HL-60 (cell line): ENCODE data around the gene C2orf72.

Source experiments
- DNase-seq, 2 experiments: peaks; one replicate each; pipeline ENCODE4 v3.0.0-alpha.2; 2010 to 2020; ENCODE audit warnings: low read depth in 1 of 2, low spot score in 1 of 2
- H3K27ac ChIP-seq: fragments of 250-450 bp; sonication (Bioruptor Pico); replicated peaks from 2 replicates; pipeline ENCODE4 v1.5.1; 2020; ENCODE audit warnings: mild to moderate bottlenecking, moderate library complexity
- H3K27me3 ChIP-seq: fragments of 250-450 bp; sonication (Bioruptor Pico); 2 replicates; pipeline ENCODE4 v1.5.1; 2021; ENCODE audit warnings: mild to moderate bottlenecking, moderate library complexity; ENCODE audit not compliant: insufficient read depth, poor library complexity, severe bottlenecking
- H3K4me3 ChIP-seq: replicated peaks from 2 replicates; pipeline ENCODE4 v1.5.1; 2011; ENCODE audit warnings: mild to moderate bottlenecking, control low read depth, low read length; ENCODE audit not compliant: insufficient read depth
- GABPA ChIP-seq: IDR thresholded peaks from 2 replicates; pipeline ENCODE4 v1.6.1; 2012; ENCODE audit warnings: low read depth
- POLR2AphosphoS5 ChIP-seq: IDR thresholded peaks from 2 replicates; pipeline ENCODE4 v1.6.1; 2012; ENCODE audit warnings: low read depth
- SPI1 ChIP-seq: IDR thresholded peaks from 2 replicates; pipeline ENCODE4 v1.6.1; 2012; ENCODE audit warnings: low read depth, mild to moderate bottlenecking, borderline replicate concordance
- TF ChIP-seq, protein P1 (sequence below): IDR thresholded peaks from one replicate; pipeline ENCODE4 v1.5.1; 2011; ENCODE audit warnings: low read length, control low read depth, inconsistent platforms; ENCODE audit not compliant: insufficient read depth
- TF ChIP-seq, protein P2 (sequence below): IDR thresholded peaks from 2 replicates; pipeline ENCODE4 v1.6.1; 2012; ENCODE audit warnings: low read depth; ENCODE audit not compliant: insufficient replicate concordance

The C2orf72 gene

DNA sequence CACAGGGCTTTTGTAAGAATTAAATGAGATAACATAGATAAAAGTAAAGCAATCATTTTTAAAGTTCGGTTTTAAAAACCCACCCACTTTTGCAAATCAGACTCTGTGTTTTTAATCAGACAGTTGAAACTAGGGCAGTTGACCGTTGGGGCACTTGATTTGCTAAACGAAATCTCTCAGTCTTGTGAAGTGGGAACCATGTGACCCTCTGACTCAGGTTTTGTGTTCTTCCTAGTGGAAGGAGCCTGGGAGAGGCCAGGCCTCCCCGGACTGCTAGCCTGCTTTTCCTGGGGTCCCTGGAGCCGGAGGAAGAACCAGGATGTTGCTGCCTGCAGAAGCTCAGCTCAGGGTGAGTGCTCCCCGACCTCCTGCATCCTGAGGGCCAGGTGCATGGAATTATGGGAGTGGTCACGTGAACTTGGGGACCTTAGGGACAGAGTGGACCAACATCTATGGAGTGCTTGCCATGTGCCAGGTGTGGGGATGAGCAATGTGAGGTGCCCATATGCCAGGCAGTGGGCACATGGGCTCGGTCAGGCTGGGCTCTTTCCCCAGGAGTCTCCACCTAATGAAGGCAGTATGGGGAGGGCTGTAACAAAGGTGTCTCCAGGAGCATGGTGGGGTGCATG, 3.9 kb downstream of the C2orf72 start:
- Histone ChIP-seq H3K4me3 (no peak overlapping the region), H3K27ac (no peak overlapping the region), H3K27me3 (peaks cover 34% of the 10 kb centered on the region)
- DNase-seq = no peak
- TF ChIP-seq, protein P1, sequence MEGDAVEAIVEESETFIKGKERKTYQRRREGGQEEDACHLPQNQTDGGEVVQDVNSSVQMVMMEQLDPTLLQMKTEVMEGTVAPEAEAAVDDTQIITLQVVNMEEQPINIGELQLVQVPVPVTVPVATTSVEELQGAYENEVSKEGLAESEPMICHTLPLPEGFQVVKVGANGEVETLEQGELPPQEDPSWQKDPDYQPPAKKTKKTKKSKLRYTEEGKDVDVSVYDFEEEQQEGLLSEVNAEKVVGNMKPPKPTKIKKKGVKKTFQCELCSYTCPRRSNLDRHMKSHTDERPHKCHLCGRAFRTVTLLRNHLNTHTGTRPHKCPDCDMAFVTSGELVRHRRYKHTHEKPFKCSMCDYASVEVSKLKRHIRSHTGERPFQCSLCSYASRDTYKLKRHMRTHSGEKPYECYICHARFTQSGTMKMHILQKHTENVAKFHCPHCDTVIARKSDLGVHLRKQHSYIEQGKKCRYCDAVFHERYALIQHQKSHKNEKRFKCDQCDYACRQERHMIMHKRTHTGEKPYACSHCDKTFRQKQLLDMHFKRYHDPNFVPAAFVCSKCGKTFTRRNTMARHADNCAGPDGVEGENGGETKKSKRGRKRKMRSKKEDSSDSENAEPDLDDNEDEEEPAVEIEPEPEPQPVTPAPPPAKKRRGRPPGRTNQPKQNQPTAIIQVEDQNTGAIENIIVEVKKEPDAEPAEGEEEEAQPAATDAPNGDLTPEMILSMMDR = no peak
- no peak for TF ChIP-seq SPI1
- TF ChIP-seq, protein P2, sequence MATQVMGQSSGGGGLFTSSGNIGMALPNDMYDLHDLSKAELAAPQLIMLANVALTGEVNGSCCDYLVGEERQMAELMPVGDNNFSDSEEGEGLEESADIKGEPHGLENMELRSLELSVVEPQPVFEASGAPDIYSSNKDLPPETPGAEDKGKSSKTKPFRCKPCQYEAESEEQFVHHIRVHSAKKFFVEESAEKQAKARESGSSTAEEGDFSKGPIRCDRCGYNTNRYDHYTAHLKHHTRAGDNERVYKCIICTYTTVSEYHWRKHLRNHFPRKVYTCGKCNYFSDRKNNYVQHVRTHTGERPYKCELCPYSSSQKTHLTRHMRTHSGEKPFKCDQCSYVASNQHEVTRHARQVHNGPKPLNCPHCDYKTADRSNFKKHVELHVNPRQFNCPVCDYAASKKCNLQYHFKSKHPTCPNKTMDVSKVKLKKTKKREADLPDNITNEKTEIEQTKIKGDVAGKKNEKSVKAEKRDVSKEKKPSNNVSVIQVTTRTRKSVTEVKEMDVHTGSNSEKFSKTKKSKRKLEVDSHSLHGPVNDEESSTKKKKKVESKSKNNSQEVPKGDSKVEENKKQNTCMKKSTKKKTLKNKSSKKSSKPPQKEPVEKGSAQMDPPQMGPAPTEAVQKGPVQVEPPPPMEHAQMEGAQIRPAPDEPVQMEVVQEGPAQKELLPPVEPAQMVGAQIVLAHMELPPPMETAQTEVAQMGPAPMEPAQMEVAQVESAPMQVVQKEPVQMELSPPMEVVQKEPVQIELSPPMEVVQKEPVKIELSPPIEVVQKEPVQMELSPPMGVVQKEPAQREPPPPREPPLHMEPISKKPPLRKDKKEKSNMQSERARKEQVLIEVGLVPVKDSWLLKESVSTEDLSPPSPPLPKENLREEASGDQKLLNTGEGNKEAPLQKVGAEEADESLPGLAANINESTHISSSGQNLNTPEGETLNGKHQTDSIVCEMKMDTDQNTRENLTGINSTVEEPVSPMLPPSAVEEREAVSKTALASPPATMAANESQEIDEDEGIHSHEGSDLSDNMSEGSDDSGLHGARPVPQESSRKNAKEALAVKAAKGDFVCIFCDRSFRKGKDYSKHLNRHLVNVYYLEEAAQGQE = no peak
- TF ChIP-seq GABPA = no peak
- TF ChIP-seq POLR2AphosphoS5 = no peak

DNA sequence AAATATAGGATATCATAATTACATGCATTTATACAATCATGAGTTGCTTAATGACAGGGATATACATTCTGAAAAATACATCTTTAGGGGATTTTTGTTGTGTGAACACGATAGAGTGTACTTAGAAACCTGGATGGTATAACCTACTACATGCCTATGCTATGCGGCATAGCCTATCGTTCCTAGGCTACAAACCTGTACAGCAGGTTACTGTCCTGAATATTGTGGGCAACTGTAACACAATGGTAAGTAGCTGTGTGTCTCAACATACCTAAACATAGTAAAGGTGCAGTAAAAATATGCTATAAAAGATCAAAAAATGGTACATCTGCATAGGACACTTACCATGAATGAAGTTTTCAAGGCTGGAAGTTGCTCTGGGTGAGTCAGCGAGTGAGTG, 6.5 kb downstream of the C2orf72 start:
- Histone ChIP-seq H3K27me3 (peaks cover 20% of the 10 kb centered on the region), H3K27ac (no peak overlapping the region), H3K4me3 (no peak overlapping the region)
- TF ChIP-seq SPI1 = no peak
- TF ChIP-seq, protein P1 = no peak
- TF ChIP-seq, protein P2 = no peak
- TF ChIP-seq GABPA = no peak
- no peak for TF ChIP-seq POLR2AphosphoS5
- DNase-seq = no peak

DNA sequence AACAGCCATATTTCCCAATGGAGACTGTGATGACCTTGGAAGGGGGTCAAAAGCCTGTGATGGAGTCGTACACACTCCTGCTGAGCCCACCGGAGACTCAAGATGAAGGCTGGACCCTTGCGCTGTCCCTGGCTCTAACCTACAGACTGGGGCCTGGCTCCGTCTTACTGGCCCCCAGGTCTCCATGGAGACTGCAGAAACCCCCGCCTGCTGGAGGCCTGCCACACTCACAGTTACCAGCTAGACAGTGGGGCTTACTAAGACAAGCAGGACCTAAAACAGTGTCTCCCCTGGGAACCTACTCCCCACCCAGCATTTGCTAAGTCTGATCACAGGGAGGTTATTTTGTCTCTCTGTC, 9.6 kb downstream of the C2orf72 start:
- no peak overlapping the region for H3K27ac ChIP-seq
- no peak for DNase-seq
- TF ChIP-seq, protein P1 = no peak
- no peak for TF ChIP-seq SPI1

DNA sequence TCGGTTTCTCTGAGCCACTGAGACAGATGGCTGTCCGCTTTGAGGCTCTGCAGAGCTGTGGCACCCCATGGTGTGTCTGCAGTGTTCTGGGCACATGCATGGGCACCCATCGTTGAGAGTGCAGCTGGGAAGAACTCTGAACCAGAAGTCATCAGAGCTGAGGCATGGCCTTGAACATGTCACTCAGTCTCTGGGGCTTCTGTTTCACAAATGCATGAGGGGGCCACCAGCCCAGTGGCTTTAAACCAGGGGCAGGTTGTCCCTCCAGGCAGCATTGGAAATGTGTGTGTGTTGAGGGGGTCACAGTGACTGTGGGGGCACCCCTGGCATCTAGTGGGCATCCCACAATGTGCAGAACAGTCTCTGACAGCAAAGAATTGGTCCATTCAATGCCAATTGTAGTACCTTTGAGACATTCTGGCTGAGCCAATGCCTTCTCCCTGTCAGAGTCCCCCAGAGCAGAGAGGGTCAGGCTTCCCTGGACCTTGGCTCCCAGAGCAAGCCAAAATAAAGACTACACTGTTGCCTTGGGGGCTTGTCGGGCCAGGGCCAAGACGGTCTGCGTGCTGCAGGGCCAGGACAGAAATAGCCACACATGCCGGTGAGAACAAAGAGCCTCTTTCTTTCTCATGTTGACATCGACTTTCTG, 10.1 kb downstream of the C2orf72 start:
- no peak overlapping the region for H3K27ac ChIP-seq
- H3K27me3 ChIP-seq = no peaks in the 10 kb centered on the region
- no peak overlapping the region for H3K4me3 ChIP-seq
- no peak for DNase-seq
- TF ChIP-seq, protein P2 = no peak
- TF ChIP-seq SPI1 = no peak
- TF ChIP-seq POLR2AphosphoS5 = no peak
- no peak for TF ChIP-seq GABPA

More for the DNA sequence above, 9.6 kb downstream of the C2orf72 start:
- Histone ChIP-seq H3K4me3 (no peak overlapping the region), H3K27me3 (peaks cover 2% of the 10 kb centered on the region)
